ACHN (cell line): Measurements from ENCODE around the gene NPHP4.

Experiments used
- DNase-seq: peaks from one replicate; pipeline ENCODE4 v3.0.0-alpha.2; 2015
- in situ Hi-C: cut with HindIII; loops from 2 replicates; pipeline ENCODE4 v1.10.0; 2017; ENCODE audit warnings: low sequenced_read_pairs, low pct_ligation_motif_present, low pct_unique_long_range_greater_than_20kb

NPHP4 gene

DNA sequence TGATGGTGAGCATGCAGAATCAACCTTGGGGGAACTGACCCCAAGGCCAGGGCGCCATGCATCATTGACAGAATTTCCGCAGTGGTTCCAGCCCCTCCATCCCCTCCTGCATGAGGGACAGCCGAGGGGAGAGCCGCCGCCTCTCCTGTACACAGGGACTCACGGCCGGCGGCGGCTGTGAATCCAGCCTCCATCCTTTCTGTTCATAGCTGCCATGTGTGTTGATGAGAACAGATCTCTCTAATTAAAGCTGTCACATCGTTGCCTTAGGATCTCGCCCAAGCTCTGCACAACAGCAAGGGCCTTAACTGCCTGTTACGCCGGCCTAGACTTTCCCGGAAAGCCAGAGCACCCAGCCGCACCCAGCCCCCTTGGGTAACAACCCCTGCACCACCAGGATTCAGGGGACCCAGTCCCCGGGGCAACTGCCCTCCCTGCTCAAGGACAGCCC lies 151.6 kb downstream of the NPHP4 start:
- DNase-seq: no peak
- in situ Hi-C loops: no loop called here

GRCh38 chr1:5839881-5840550 lies 152.2 kb downstream of the NPHP4 start:
- in situ Hi-C loops: no loop called here
- no peak for DNase-seq

DNA sequence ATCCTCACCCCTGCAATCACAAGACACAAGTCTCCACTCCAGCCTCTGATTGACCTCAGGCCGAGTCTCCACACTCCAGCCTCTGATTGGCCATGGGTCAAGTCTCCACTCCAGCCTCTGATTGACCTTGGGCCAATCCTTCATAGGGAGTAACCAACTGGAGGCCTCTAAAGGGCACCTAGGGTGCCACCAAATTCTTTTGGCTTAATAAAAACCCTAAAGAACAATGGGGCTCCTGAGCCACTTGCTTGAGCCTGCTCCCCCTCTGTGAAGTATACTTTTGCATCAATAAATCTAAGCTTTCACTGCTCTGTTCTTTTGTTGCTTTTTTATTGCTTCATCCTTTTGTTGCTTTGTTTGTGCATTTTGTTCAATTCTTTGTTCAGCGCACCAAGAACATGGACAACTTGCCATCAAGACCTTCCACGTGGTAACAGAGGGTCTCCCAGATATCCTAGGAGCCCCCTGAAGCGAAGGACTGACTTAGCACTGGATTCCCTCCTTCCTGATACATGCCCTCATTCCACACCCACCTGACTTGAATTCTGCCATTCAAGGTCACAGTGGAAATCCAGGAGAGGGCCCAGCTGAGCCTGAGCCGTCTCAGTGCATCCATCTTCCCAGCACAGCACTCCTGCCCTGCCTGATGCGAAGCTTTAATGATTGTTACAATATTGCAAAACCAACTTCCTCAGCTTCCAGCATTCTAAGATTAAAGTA lies 152.9 kb downstream of the NPHP4 start:
- in situ Hi-C loops: no loop called here
- DNase-seq: no peak

- DNase-seq: no peak
- in situ Hi-C loops: no loop called here
Measured at GRCh38 chr1:5837976-5838653, 154.1 kb downstream of the NPHP4 start.

GRCh38 chr1:5836776-5837440 lies 155.3 kb downstream of the NPHP4 start:
- no peak for DNase-seq
- in situ Hi-C loops: no loop called here

- no peak for DNase-seq
- in situ Hi-C loops: no loop called here
Measured at GRCh38 chr1:5835179-5835562, 157.1 kb downstream of the NPHP4 start.

DNA sequence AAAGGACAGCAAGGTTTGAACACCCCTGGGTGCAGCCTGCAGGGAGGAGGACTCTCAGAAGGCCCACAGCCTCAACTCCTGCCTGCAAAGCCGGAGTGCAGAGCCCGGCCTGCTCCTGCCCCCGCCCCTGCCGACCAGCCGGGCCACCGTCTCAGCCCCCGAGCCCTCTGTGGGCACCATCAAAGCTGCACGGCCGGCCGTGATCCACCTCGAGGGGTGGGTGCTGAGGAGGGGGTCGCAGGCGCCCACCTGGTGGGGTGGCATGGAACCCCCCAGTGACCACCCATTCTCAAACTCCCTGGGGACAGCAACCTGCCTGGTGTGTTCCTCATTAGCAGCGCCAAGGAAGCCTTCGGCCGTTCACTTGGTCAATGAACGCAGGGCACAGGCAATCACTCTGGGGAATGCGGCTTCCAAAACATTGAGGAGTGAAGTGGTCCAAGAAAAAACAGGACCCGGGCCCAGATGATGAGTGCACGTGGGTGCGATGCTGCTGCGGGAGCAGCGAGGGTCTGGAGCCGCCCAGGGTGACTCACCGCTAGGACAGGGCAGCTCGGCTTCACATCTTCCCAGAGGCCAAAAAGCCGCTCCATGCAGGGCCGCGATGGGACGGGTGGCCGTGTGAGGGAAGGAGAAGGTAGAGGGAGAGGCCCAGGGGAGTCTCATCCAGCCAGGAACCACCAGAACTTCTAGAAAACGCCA lies 157.6 kb downstream of the NPHP4 start:
- no peak for DNase-seq
- in situ Hi-C loops: no loop called here

DNA sequence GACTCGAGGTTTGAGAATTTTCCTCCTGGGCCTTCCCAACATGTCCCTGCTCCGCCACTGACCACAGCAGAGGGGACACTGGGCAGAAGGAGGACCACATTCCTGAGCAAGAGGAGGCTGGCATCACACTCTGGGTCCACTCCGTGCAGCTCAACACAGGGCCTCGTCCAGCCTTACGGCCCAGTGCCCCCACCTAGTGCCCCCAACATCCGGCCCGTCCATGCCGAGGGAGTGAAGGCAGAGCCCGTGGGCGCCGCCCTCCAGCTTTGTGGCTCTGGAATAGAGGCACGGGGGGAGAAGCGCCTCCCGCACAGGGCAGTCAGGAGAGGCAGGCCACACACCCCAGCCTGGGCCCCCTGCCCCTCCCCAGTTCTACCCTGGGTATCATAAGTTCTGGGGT lies 158.3 kb downstream of the NPHP4 start:
- in situ Hi-C loops: no loop called here
- DNase-seq: no peak

- DNase-seq: no peak
- in situ Hi-C loops: no loop called here
Measured at GRCh38 chr1:5832916-5833895, 159.0 kb downstream of the NPHP4 start.

- in situ Hi-C loops: no loop called here
- no peak for DNase-seq
Measured at GRCh38 chr1:5831600-5832335, 160.5 kb downstream of the NPHP4 start.

GRCh38 chr1:5830771-5831599 lies 161.2 kb downstream of the NPHP4 start:
- DNase-seq: no peak
- in situ Hi-C loops: no loop called here

DNA sequence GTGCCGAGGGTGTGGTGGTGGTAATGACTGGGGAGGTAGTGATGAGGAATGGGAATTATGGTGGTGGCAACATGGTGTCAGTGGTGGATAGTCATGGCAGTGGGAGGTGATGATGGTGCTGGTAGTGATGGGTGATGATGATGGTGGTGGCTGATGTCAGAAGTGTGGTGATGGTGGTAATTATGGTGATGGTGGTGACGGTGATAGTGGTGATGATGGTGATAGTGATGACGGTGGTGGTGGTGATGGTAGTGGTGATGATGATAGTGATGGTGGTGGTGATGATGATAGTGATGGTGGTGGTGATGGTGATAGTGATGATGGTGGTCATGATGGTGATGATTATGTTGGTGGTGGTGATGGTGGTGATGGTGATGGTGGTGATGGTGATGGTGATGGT lies 162.8 kb downstream of the NPHP4 start:
- DNase-seq: no peak
- in situ Hi-C loops: no loop called here

- DNase-seq: no peak
Measured at GRCh38 chr1:5828308-5828935, 163.8 kb downstream of the NPHP4 start.

GRCh38 chr1:5827516-5827915 lies 164.7 kb downstream of the NPHP4 start:
- no peak for DNase-seq
- in situ Hi-C loops: no loop called here

More at GRCh38 chr1:5828308-5828935, 163.8 kb downstream of the NPHP4 start:
- in situ Hi-C loops: no loop called here

GRCh38 chr1:5826601-5827000 lies 165.6 kb downstream of the NPHP4 start:
- no peak for DNase-seq

DNA sequence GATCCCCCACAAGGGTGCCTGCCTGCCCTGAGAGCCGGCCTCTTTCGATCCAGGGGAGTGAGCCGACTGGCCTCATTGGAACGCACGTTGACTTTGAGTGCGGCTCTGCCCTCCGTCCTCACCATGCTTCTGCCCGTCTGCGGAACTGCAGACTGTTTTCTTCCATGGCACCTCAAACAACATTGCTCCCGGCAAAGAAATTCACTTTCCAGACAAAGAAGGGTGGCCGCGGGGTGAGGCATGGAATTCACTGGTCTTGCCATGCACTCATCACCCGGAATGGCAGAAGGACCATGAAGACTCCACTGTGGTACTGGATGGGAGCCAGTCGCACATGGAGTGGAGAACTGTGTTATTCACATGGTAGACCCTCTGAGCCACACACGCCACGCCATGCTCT lies 169.5 kb downstream of the NPHP4 start:
- in situ Hi-C loops: no loop called here

More at GRCh38 chr1:5826601-5827000, 165.6 kb downstream of the NPHP4 start:
- in situ Hi-C loops: no loop called here

More for the DNA sequence above, 169.5 kb downstream of the NPHP4 start:
- DNase-seq: no peak
